Astrocyte (in vitro differentiated cells and primary cell): ENCODE measurements around the gene SCN8A. TPM values are rescaled to one million over a fixed set of nuclear protein-coding genes. Genes with fewer than 3 reads are reported as not detected.

ENCODE experiments used
- DNase-seq: peaks from one replicate; pipeline ENCODE4 v3.0.0-alpha.2; 2010; ENCODE audit warnings: low read depth
- FAIRE-seq: peaks from 2 replicates; lab custom pipeline; 2011; peaks lifted over from hg19 to GRCh38; lab: Jason Lieb, UNC
- H2AFZ ChIP-seq: 2 replicates; pipeline ENCODE4 v1.6.0; 2012; ENCODE audit warnings: low read depth, low read length, inconsistent platforms
- H3K27ac ChIP-seq: 2 replicates; pipeline ENCODE4 v1.5.1; 2011; ENCODE audit warnings: low read depth, low read length, inconsistent platforms
- H3K27me3 ChIP-seq: 2 replicates; pipeline ENCODE4 v1.6.0; 2011; ENCODE audit warnings: low read length, inconsistent platforms; ENCODE audit not compliant: insufficient read depth
- H3K36me3 ChIP-seq: 2 replicates; pipeline ENCODE4 v1.5.1; 2011; ENCODE audit warnings: low read length, inconsistent platforms; ENCODE audit not compliant: insufficient read depth
- H3K4me1 ChIP-seq: 2 replicates; pipeline ENCODE4 v1.5.1; 2011; ENCODE audit warnings: low read length, inconsistent platforms; ENCODE audit not compliant: insufficient read depth
- H3K4me2 ChIP-seq: 2 replicates; pipeline ENCODE4 v1.6.0; 2012; ENCODE audit warnings: low read length, inconsistent platforms
- H3K4me3 ChIP-seq: 2 replicates; pipeline ENCODE4 v1.5.1; 2011; ENCODE audit warnings: low read depth, mild to moderate bottlenecking, low read length, inconsistent platforms; ENCODE audit not compliant: insufficient read depth
- H3K79me2 ChIP-seq: 2 replicates; pipeline ENCODE4 v1.6.0; 2012; ENCODE audit warnings: mild to moderate bottlenecking, low read length, inconsistent platforms; ENCODE audit not compliant: insufficient read depth
- H3K9ac ChIP-seq: 2 replicates; pipeline ENCODE4 v1.6.0; 2012; ENCODE audit warnings: mild to moderate bottlenecking, low read length, inconsistent platforms
- H3K9me3 ChIP-seq: 2 replicates; pipeline ENCODE4 v1.5.1; 2012; ENCODE audit warnings: low read depth, mild to moderate bottlenecking, low read length, inconsistent platforms; ENCODE audit not compliant: insufficient read depth
- H4K20me1 ChIP-seq: 2 replicates; pipeline ENCODE4 v1.6.0; 2012; ENCODE audit warnings: low read length, inconsistent platforms; ENCODE audit not compliant: insufficient read depth
- H3K27ac Mint-ChIP-seq: one replicate; pipeline ENCODE4 v1.8.0; 2021; ENCODE audit warnings: mild to moderate bottlenecking, mixed read lengths; ENCODE audit not compliant: unreplicated experiment
- H3K27me3 Mint-ChIP-seq: one replicate; pipeline ENCODE4 v1.8.0; 2021; ENCODE audit warnings: low read depth, mixed read lengths; ENCODE audit not compliant: unreplicated experiment
- H3K36me3 Mint-ChIP-seq: one replicate; pipeline ENCODE4 v1.8.0; 2021; ENCODE audit warnings: low read depth, mixed read lengths; ENCODE audit not compliant: unreplicated experiment
- H3K4me1 Mint-ChIP-seq: one replicate; pipeline ENCODE4 v1.8.0; 2021; ENCODE audit warnings: low read depth, mixed read lengths; ENCODE audit not compliant: unreplicated experiment
- H3K4me3 Mint-ChIP-seq: one replicate; pipeline ENCODE4 v1.8.0; 2021; ENCODE audit warnings: mild to moderate bottlenecking, moderate library complexity, mixed read lengths; ENCODE audit not compliant: unreplicated experiment
- H3K9me3 Mint-ChIP-seq: one replicate; pipeline ENCODE4 v1.8.0; 2021; ENCODE audit warnings: mild to moderate bottlenecking, mixed read lengths; ENCODE audit not compliant: unreplicated experiment
- EZH2 ChIP-seq: IDR thresholded peaks from 2 replicates; pipeline ENCODE4 v1.6.1; 2012; ENCODE audit warnings: mild to moderate bottlenecking, low read length, inconsistent platforms; ENCODE audit not compliant: insufficient read depth
- total RNA-seq: library from RNA; stranded (reverse); gene quantifications from 2 replicates; pipeline ENCODE4 v1.2.1, GENCODE V29; 2021
- TF ChIP-seq, protein P1 (sequence below): IDR thresholded peaks from 2 replicates; pipeline ENCODE4 v1.5.1; 2011; ENCODE audit warnings: low read depth, mild to moderate bottlenecking, inconsistent platforms, low read length, moderate library complexity; ENCODE audit not compliant: insufficient read depth

Gene SCN8A
- total RNA-seq, 1 donor from 2014 or later: 6.5 TPM

DNA sequence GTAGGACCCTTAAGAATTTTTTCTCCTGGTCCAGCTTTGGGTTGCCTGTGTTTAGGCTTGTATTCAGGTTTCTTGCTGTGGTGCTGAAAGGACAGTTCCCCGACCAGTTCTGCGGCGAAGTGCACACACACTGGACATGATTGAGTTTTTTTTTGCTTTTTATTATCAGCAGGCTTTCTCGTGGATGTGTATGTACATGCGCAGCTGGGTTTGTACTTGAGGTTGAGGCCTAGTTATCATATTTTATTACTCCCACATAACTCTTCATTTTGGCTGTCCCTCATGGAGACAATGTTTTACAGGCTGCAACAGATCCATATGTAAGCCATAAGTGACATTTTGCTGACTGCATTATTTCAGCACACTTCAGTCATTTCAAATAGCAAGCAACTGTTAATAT, 2.5 kb downstream of the SCN8A start:
- H3K9ac ChIP-seq: no peak overlapping the region
- H3K4me1 ChIP-seq: peaks cover 3% of the 10 kb centered on the region
- FAIRE-seq (peak; percentile 37), DNase-seq (peak; percentile 55)
- no peak overlapping the region for H3K4me2 ChIP-seq
- peaks cover 59% of the 10 kb centered on the region for H4K20me1 ChIP-seq
- H3K27me3 ChIP-seq: no peaks in the 10 kb centered on the region
- no peaks in the 10 kb centered on the region for H3K9me3 ChIP-seq
- H3K36me3 ChIP-seq: no peaks in the 10 kb centered on the region
- TF ChIP-seq, protein P1, sequence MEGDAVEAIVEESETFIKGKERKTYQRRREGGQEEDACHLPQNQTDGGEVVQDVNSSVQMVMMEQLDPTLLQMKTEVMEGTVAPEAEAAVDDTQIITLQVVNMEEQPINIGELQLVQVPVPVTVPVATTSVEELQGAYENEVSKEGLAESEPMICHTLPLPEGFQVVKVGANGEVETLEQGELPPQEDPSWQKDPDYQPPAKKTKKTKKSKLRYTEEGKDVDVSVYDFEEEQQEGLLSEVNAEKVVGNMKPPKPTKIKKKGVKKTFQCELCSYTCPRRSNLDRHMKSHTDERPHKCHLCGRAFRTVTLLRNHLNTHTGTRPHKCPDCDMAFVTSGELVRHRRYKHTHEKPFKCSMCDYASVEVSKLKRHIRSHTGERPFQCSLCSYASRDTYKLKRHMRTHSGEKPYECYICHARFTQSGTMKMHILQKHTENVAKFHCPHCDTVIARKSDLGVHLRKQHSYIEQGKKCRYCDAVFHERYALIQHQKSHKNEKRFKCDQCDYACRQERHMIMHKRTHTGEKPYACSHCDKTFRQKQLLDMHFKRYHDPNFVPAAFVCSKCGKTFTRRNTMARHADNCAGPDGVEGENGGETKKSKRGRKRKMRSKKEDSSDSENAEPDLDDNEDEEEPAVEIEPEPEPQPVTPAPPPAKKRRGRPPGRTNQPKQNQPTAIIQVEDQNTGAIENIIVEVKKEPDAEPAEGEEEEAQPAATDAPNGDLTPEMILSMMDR: no peak
- TF ChIP-seq EZH2: no peak
- Mint-ChIP-seq H3K4me3 (no peak overlapping the region), H3K27ac (no peak overlapping the region), H3K9me3 (no peaks in the 10 kb centered on the region), H3K27me3 (peaks cover 7% of the 10 kb centered on the region), H3K4me1 (peaks cover 3% of the 10 kb centered on the region), H3K36me3 (no peaks in the 10 kb centered on the region)
- no peak overlapping the region for H2AFZ ChIP-seq
- H3K27ac ChIP-seq: no peak overlapping the region
- peaks cover 47% of the 10 kb centered on the region for H3K79me2 ChIP-seq
- no peak overlapping the region for H3K4me3 ChIP-seq

DNA sequence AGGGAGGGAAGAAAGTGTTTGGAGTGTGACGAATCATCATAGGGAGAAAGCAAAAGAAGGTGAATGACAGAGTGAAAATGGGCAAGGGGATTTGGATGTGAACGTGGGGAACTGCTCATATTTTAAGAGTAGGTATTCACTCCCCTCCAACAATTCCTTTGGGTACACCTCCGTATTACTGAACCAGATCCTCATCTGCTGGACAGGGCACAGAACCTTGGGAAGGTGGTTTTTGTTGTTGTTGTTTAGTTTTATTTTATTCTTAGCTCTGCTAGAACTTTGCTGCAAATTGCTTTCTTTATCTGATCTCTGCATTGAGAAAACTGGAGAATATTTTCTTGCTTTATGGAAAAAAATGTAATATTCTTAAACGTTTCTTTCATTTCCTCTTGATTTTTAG, 7.1 kb downstream of the SCN8A start:
- H3K4me1 ChIP-seq: no peaks in the 10 kb centered on the region
- H3K27ac ChIP-seq: no peak overlapping the region
- H3K27me3 ChIP-seq: no peaks in the 10 kb centered on the region
- no peaks in the 10 kb centered on the region for H3K36me3 ChIP-seq
- H3K9ac ChIP-seq: no peak overlapping the region
- no peak overlapping the region for H3K4me2 ChIP-seq
- Mint-ChIP-seq H3K27ac (no peak overlapping the region), H3K27me3 (peaks cover 3% of the 10 kb centered on the region), H3K4me3 (no peak overlapping the region), H3K4me1 (no peaks in the 10 kb centered on the region), H3K9me3 (no peaks in the 10 kb centered on the region), H3K36me3 (no peaks in the 10 kb centered on the region)
- no peaks in the 10 kb centered on the region for H3K9me3 ChIP-seq
- H3K79me2 ChIP-seq: peaks cover 65% of the 10 kb centered on the region
- no peak overlapping the region for H3K4me3 ChIP-seq
- H4K20me1 ChIP-seq: peaks cover 81% of the 10 kb centered on the region
- H2AFZ ChIP-seq: no peak overlapping the region
- FAIRE-seq (no peak), DNase-seq (no peak)
- TF ChIP-seq, protein P1: no peak
- no peak for TF ChIP-seq EZH2

DNA sequence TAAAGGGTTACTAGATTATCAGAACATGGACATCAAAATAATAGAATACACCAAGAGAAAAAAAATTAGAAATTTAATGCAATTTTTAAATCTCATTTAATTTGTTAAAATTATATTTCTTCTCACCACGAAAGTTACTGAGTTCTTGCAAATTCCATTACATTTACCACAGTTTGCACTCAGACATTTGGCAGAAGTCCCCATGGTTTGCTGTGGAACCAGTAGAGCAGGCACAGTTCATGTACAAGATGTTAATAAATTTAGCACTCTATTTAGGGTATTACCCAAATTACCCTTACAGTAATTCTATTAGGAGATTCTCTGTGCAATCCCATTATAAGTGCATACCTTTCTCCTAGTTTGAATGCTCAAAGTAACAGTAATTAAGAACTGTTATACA, 9.7 kb downstream of the SCN8A start:
- H3K4me2 ChIP-seq: no peak overlapping the region
- H3K9ac ChIP-seq: no peak overlapping the region
- no peaks in the 10 kb centered on the region for H3K9me3 ChIP-seq
- FAIRE-seq: no peak
- H4K20me1 ChIP-seq: peaks cover 69% of the 10 kb centered on the region
- no peak for DNase-seq
- no peaks in the 10 kb centered on the region for H3K36me3 ChIP-seq
- H3K27me3 ChIP-seq: no peaks in the 10 kb centered on the region
- no peak overlapping the region for H3K27ac ChIP-seq
- Mint-ChIP-seq H3K9me3 (no peaks in the 10 kb centered on the region), H3K4me1 (no peaks in the 10 kb centered on the region), H3K27me3 (peaks cover 3% of the 10 kb centered on the region), H3K4me3 (no peak overlapping the region), H3K36me3 (no peaks in the 10 kb centered on the region), H3K27ac (no peak overlapping the region)
- peaks cover 53% of the 10 kb centered on the region for H3K79me2 ChIP-seq
- no peaks in the 10 kb centered on the region for H3K4me1 ChIP-seq
- TF ChIP-seq EZH2: no peak
- TF ChIP-seq, protein P1: no peak
- H2AFZ ChIP-seq: no peak overlapping the region
- H3K4me3 ChIP-seq: no peak overlapping the region
